Lower lobe of right lung (tissue), 2 donors: ENCODE measurements around the gene LCN6. TPM values are rescaled to one million over a fixed set of nuclear protein-coding genes. Genes with fewer than 3 reads are reported as not detected.

Experiments
- ATAC-seq, 2 donors: fragments of 200-7000 bp; cut with Tn5 transposase; one replicate each; pipeline ENCODE4 v1.9.1; 2020 to 2022; ENCODE audit warnings: mild to moderate bottlenecking in 2 of 2, moderate library complexity in 2 of 2
- DNase-seq: peaks from one replicate; pipeline ENCODE4 v3.0.0-alpha.2; 2020
- H3K27ac ChIP-seq: fragments of 200-600 bp; one replicate; pipeline ENCODE4 v1.8.0; 2022
- H3K27me3 ChIP-seq: fragments of 200-600 bp; one replicate; pipeline ENCODE4 v1.8.0; 2022; ENCODE audit warnings: low read depth
- H3K36me3 ChIP-seq: fragments of 200-600 bp; one replicate; pipeline ENCODE4 v1.8.0; 2022; ENCODE audit warnings: mild to moderate bottlenecking
- H3K4me1 ChIP-seq: fragments of 200-600 bp; one replicate; pipeline ENCODE4 v1.8.0; 2022
- H3K4me3 ChIP-seq: fragments of 200-600 bp; one replicate; pipeline ENCODE4 v1.8.0; 2022; ENCODE audit warnings: mild to moderate bottlenecking
- H3K9me3 ChIP-seq: fragments of 200-600 bp; one replicate; pipeline ENCODE4 v1.8.0; 2022
- intact Hi-C: fragments of 100-400 bp; cut with DNase I; formaldehyde crosslinking; loops from one replicate; pipeline ENCODE4 v1.11.0; 2022
- total RNA-seq: library from RNA; stranded (reverse); fragmentation: NEBNext Ultra II Directional; extraction: Animal tissue kit (Norgen Biotek cat#: 25700); gene quantifications from one replicate; pipeline ENCODE4 v1.2.1, GENCODE V29; 2021
- TF ChIP-seq, protein P1 (sequence below): fragments of 200-600 bp; IDR thresholded peaks from one replicate; pipeline ENCODE4 v1.8.0; 2022; ENCODE audit warnings: antibody characterized with exemption, mild to moderate bottlenecking
- donor health status: DM: no; HTN: yes; CAD: no; lungs with severe emphysema.

The LCN6 gene
- total RNA-seq, 1 donor from 2014 or later, result 2.9 TPM

DNA sequence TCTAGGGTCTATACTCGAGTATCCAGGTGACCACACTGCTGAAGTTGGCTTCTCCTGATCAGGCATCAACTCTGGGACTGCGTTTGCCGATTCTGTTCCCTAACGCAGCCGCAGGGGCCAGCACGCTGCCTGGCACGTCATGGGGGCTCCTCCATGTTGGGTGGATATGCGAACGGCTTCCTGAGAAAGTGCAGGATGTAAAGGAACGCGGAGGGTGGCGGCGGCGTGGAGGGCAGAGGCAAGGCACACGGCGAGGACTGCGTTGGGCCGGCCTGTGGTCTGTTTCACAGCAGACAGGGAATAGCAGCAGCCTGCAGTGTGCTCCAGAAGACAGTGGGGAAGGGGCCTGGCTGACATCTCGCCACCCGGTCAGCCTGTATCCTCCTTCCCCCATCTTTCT is 9.4 kb downstream of the LCN6 start:
- H3K4me3 ChIP-seq, result no peak overlapping the region
- no peaks in the 10 kb centered on the region for H3K36me3 ChIP-seq
- TF ChIP-seq, protein P1, sequence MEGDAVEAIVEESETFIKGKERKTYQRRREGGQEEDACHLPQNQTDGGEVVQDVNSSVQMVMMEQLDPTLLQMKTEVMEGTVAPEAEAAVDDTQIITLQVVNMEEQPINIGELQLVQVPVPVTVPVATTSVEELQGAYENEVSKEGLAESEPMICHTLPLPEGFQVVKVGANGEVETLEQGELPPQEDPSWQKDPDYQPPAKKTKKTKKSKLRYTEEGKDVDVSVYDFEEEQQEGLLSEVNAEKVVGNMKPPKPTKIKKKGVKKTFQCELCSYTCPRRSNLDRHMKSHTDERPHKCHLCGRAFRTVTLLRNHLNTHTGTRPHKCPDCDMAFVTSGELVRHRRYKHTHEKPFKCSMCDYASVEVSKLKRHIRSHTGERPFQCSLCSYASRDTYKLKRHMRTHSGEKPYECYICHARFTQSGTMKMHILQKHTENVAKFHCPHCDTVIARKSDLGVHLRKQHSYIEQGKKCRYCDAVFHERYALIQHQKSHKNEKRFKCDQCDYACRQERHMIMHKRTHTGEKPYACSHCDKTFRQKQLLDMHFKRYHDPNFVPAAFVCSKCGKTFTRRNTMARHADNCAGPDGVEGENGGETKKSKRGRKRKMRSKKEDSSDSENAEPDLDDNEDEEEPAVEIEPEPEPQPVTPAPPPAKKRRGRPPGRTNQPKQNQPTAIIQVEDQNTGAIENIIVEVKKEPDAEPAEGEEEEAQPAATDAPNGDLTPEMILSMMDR, result no peak
- ATAC-seq, result no peak
- no peak for DNase-seq
- peaks cover 38% of the 10 kb centered on the region for H3K27me3 ChIP-seq
- peaks cover 23% of the 10 kb centered on the region for H3K4me1 ChIP-seq
- intact Hi-C loops, result no loop called here
- no peak overlapping the region for H3K27ac ChIP-seq
- no peaks in the 10 kb centered on the region for H3K9me3 ChIP-seq

DNA sequence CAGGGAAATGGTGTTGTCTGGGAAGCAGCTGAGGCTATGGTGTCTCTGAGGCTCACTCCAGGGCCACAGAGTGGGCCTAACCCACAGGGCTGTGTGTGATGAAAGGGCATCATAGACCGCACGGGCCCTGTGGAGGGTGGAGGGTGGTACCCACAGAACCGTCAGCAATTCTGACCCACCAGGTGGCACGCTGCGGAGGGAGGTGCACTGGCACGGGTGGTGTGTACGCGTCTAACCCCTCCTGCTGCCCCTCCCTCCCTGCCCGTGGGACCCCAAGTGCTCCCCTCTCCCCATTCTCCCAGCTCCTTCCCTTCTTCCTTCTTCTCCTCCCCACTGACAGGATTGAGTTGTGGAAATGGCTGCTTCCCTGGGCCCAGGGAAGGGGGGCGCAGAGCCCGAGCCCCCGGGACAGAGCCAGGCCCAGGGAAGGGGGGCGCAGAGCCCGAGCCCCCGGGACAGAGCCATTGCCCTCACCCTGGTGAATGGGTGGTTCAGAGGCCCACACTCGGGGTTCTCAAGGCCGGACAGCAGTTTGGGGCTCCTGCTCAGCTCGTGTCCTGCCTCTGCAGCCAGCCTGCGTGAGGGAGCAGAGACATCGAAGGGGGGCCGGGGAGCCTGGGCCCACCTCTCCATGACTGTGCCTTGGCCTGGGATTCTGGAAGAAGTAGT is 12.4 kb downstream of the LCN6 start:
- DNase-seq, result no peak
- intact Hi-C loops, result no loop called here
- peaks cover 10% of the 10 kb centered on the region for H3K27me3 ChIP-seq
- ATAC-seq, result no peak
- TF ChIP-seq, protein P1, result no peak
- H3K36me3 ChIP-seq, result no peaks in the 10 kb centered on the region
- H3K9me3 ChIP-seq, result no peaks in the 10 kb centered on the region
- no peak overlapping the region for H3K27ac ChIP-seq
- H3K4me3 ChIP-seq, result no peak overlapping the region
- peaks cover 2% of the 10 kb centered on the region for H3K4me1 ChIP-seq

DNA sequence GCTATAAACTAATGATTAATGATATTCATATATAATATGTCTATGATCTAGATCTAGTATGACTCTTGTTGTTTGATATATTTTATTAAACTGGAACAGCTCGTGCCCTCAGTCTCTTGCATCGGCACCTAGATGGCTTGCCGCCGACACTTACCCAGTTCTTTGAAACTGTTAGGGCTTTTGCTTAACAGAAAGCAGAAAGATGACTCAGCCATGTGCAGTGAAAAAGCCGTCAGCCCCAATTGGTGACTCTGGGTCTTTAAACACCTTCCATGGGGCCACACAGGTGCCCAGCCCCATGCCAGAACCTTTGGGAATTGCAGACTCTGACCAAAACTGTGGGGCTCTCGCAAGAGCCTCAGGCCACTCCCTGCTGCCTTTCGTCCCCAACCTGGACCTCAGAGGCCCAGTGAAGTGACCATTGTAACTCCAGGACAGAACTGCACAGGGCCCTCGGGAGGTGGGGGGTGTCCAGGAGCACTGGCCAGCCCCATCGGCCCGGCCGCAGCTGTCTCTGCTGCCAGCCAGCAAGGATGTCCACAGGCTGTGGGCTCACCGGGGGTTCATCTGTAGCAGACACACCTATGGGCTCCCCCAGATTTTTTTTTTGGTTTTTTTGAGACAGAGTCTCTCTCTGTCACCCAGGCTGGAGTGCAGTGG is 13.4 kb downstream of the LCN6 start:
- DNase-seq (no peak), ATAC-seq (no peak)
- no peak overlapping the region for H3K27ac ChIP-seq
- no peaks in the 10 kb centered on the region for H3K9me3 ChIP-seq
- intact Hi-C loops, result no loop called here
- H3K36me3 ChIP-seq, result no peaks in the 10 kb centered on the region
- no peaks in the 10 kb centered on the region for H3K4me1 ChIP-seq
- TF ChIP-seq, protein P1, result no peak
- peaks cover 2% of the 10 kb centered on the region for H3K27me3 ChIP-seq
- H3K4me3 ChIP-seq, result no peak overlapping the region

DNA sequence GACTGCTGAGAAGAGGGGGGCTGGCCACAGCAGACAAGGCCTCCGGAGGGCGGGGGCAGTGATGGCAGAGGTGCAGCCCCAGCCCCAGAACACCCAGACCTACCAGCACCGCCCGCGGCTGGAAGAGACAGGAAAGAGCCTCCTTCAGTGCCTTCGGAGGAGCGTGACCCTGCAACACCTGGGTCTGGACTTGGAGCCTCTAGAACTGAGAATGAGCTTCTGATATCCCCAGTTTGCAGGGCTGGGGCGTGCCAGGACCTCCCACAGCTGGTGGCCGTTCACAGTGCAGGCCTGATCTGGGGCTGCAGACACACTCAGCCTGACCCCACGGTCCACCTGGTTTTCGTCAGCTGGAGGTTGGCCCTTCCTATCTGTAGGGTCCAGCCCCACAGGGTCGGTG is 14.7 kb downstream of the LCN6 start:
- no peaks in the 10 kb centered on the region for H3K36me3 ChIP-seq
- no peaks in the 10 kb centered on the region for H3K9me3 ChIP-seq
- TF ChIP-seq, protein P1, result no peak
- H3K27me3 ChIP-seq, result no peaks in the 10 kb centered on the region
- no peak overlapping the region for H3K4me3 ChIP-seq
- H3K4me1 ChIP-seq, result peaks cover 7% of the 10 kb centered on the region
- DNase-seq, result no peak
- no peak overlapping the region for H3K27ac ChIP-seq
- intact Hi-C loops, result no loop called here
- ATAC-seq, result no peak

DNA sequence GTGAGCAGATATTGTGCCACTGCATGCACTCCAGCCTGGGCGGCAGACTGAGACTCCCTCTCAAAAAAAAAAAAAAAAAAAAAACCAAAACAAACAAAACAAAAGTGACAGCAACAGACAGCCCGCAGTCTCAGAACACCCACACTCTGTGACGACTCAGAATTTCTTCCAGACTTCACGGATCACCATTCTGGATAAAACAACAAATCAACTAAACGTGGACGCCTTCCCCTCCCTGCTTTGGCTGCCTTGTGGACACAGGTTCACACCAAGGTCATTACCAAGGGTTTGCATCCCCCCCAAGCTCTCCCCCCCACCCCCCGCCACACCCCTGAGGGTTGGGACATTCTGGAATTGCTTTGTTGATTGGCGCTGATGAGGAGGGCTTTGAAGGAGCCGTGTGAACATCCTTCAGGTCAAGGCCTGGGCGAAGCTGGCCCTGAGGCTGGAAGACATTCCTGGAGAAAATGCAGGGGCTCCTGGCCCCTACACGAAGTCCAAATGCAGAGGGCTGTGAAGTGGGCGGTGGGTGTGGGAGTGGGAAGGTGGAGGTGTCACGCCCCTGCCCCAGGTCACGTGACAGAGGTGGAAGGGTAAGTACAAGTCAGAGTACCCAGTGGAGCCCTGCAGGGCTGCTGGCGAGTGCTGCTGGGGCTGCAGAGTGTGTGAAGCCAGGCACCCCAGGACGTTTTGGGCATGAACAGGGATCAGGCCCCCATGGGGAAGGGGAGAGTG is 15.7 kb downstream of the LCN6 start:
- Histone ChIP-seq H3K27me3 (no peaks in the 10 kb centered on the region), H3K27ac (no peak overlapping the region), H3K4me3 (no peak overlapping the region), H3K9me3 (no peaks in the 10 kb centered on the region), H3K4me1 (peaks cover 7% of the 10 kb centered on the region), H3K36me3 (no peaks in the 10 kb centered on the region)
- DNase-seq, result no peak
- TF ChIP-seq, protein P1, result no peak
- intact Hi-C loops, result no loop called here
- ATAC-seq, result no peak
